GM18951 (cell line): ENCODE results near the gene PLCD1.
"Not testable (repeated sequence)": the region's sequence is repeated elsewhere in the genome, so short reads cannot be mapped to it uniquely, and the experiment has no call there.

Source experiments
- POLR2A ChIP-seq: IDR thresholded peaks from 4 replicates; pipeline ENCODE4 v1.6.1; 2011; ENCODE audit warnings: mild to moderate bottlenecking; ENCODE audit not compliant: insufficient read length, insufficient read depth; ENCODE audit errors: extremely low read depth
- in situ Hi-C: fragments of 300-500 bp; cut with MboI; formaldehyde crosslinking; loops from one replicate; pipeline ENCODE4 v1.12.0; 2022; ENCODE audit warnings: low sequenced_read_pairs, mixed read lengths, inconsistent platforms; ENCODE audit not compliant: unreplicated experiment

The PLCD1 gene

DNA sequence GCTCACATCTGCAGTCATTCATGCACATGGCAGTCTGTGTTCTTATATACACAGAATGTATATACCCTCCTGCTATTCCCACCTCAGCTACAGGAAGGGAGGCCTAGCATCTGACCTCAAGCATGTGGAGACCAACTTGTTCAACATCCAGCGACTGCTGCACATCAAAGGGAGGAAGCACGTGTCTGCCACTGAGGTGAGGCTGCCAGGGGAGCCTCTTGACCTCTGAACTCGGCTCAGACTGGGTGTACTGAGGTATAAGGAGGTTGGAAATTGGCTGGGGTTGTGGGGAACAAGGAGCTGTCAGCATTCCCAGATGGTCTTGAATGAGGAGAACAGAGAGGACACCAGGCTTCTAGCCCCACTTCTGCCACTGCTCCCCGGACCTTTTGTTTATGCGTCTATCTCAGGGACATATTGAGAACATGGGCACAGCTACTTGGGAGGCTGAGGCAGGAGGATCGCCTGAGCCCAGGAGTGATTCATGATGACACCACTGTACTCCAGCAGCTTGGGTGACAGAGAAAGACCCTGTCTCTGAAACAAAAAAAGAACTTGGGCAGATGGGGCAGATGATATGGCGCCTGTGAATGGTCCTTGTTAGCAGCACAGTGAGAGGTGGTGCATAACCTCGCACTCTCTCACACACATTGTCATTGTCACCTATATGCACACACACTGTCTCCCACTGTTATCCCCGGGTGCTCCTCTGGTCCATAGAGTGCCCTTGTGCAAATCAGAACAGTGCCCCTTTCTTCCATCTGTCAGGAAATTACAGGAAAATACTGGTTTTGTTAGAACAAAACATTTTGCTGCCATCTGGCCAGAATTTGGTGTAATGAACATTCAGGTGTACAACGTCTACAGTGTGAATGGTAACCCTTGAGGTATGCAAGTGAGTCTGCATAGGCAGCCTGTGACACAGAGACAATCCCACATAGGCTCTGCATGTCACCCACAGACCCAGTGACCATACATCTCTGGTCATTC is 33.5 kb downstream of the PLCD1 start:
- no peak for TF ChIP-seq POLR2A
- in situ Hi-C loops: no loop called here

DNA sequence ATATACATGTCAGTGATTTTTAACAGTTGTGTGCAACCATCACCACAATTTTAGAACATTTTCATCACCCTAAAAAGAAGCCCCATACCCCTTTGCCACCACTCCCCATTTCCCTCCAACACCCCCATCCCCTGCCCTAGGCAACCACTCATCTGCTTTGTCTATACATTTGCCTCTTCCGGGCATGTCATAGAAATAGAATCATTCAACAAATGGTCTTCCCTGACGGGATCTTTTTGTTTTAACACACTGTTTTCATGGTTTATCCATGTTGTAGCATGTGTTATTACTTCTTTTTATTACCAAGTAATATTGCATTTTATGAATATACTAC is 34.8 kb downstream of the PLCD1 start:
- in situ Hi-C loops: no loop called here
- no peak for TF ChIP-seq POLR2A

DNA sequence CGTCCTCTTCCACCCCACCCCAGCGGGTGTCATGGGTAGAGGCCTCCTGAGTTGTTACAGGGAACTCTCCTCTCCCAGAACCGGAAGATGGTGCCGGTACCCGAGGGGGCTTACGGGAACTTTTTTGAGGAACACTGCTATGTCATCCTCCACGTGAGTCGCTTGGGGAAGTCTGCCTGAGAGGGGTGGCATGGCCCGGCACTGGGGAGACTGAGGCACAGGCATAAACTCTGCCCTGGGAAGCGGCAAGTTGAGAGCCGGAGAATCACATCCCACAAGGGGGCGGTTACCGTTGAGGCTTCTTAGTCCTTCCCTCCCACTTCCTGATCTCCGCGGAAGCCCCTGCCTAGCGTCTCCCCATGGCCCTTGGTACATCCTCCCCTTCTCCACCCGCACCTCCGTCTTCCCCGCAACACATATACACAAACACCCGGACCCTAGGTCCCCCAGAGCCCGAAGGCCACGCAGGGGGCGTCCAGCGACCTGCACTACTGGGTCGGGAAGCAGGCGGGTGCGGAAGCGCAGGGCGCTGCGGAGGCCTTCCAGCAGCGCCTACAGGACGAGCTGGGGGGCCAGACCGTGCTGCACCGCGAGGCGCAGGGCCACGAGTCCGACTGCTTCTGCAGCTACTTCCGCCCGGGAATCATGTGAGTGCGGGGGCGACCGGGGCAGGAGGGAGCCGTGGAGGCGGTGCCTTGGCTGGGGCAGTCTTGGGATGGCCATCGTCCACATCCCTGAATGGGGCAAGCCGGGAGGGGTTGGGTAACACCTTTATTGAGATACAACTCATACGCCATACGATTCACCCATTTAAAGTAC is 35.4 kb downstream of the PLCD1 start:
- in situ Hi-C loops: no loop called here

DNA sequence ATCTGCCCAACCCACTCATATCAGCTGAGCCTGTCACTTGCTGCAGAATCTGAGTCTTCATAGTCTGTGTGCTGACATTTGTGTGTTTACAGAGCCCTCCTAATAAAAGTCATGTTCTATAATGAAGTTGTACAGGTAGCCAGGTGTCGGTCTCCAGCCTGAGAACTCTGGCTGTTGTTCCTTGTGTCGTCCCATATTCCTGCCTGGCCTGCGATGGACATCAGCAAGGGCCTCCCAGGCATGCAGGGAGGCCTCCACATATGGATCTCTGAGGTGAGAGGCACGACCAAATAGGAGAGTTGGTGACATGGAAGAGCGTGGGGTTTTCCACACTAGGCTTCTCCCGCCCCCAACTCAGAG is 36.0 kb downstream of the PLCD1 start:
- in situ Hi-C loops: no loop called here
- no peak for TF ChIP-seq POLR2A

More for the DNA sequence above, 35.4 kb downstream of the PLCD1 start:
- peak; percentile 85 for TF ChIP-seq POLR2A

DNA sequence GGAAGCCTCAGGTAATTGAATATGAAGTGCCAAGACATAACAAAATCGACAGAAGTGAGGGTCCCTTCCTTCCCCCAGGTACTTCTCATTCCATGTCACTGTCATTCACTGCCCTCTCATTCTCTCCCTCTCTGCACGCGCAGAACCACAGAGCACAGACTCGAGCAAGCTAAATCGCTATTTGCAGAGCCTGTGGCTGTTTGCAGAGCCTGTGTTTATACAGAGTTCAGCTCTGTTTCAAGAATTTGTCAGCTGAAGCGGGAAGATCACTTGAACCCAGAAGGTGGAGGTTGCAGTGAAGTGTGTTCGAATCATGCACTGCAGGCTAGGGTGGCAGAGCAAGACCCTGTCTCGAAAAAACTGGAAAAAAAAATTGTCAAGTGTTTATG is 36.4 kb downstream of the PLCD1 start:
- TF ChIP-seq POLR2A: no peak
- in situ Hi-C loops: no loop called here

DNA sequence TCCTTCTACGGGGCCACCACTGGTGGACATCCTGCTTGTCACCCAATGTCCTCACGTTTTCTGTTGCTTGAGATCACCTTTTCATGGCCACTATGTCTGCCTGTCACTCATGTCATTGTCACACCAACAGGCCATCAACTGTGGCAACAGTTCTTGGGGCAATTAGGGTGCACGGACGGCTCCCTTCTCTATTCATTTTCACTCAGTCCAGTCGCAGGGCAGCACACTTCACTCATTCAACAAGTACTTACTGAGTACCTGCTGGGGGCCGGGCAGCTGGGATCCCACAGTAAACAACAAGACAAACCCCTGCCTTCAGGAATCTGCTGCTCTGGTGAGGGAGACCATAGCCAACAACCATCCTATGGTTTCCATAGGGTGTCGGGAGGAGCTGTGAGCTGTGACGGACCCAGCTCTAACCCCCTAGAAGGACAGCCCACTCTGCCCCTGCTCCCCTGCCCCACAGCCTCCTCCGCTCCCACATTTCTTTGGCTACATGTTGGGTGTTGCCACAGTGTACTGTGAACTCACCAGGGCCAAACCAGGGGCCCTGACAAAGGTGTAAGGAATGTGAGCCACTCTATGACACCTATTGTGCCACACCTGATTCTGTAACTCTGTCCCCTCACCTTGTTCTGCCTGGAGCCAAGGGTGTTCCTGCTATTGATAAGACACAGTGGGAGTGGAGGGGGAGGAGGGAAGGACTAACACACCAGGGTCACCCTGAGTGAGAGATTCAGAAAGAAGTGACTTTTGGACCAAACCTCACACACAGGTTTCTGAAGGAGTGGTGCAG is 37.0 kb downstream of the PLCD1 start:
- TF ChIP-seq POLR2A: no peak

DNA sequence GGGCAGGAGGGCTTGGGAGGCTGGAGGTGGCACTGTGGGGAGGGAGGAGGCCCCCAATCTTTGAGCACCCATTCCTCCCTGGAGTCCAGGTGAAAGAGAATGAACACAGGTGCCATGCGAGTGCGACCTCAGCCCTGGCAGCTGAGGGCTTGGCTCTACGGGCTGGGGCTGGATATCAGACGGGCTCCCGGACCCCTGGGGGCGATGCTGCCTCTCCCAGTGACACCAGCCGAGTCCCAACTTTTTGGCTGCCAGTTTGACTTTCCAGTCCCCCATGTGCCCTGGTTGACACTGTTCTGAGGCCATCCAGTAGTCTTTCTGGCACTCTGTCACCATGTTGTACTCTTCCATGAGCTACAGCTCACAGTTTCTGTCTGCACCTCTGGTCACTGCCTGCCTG is 37.6 kb downstream of the PLCD1 start:
- in situ Hi-C loops: no loop called here
- no peak for TF ChIP-seq POLR2A

More for the DNA sequence above, 37.0 kb downstream of the PLCD1 start:
- in situ Hi-C loops: no loop called here

DNA sequence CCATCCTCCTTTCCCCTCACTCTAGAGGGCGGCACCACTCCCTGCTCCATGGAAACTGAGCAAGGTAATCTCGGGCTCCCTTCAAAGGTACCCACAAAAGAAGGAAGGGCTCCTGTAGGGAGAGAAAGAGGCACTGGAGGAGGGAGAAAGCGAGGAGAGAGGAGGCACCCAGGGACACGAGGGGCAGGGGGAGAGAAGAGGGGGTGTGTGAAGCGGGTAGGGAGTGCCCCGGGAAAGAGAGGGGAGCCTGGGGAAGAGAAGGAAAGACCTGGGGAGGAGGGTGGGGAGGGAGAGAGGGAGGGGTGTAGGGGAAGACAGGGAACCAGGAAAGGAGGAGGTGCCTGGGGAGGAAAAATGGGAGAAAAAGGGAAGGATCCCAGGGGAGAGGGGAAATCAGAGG is 38.3 kb downstream of the PLCD1 start:
- in situ Hi-C loops: no loop called here
- no peak for TF ChIP-seq POLR2A

DNA sequence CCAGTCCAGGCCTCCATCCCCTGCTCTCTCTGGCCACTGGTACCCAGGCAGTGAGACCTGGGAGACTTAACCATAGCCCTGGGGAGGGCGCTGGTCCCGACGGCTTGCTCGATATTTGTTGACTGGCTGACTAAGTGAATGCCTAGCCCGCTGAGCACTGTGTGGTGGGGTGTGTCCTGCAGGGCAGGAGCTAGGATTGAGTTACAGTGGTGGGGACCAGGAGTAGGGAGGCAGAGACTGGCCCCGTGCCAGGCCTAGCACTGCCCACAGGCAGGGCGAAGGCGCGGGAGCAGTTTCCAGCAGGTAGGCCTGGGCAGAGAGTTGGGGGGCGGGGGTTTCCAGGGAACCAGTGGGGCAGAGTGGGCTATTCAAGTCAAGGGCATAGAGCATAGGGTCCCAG is 38.9 kb downstream of the PLCD1 start, which contains the start of gene VILL:
Gene VILL, plus strand, starts transcription at position 260 of the 400 bp plus-strand sequence. CDS start 2,887 bp downstream, outside the sequence.
- TF ChIP-seq POLR2A: no peak
- in situ Hi-C loops: no loop called here

DNA sequence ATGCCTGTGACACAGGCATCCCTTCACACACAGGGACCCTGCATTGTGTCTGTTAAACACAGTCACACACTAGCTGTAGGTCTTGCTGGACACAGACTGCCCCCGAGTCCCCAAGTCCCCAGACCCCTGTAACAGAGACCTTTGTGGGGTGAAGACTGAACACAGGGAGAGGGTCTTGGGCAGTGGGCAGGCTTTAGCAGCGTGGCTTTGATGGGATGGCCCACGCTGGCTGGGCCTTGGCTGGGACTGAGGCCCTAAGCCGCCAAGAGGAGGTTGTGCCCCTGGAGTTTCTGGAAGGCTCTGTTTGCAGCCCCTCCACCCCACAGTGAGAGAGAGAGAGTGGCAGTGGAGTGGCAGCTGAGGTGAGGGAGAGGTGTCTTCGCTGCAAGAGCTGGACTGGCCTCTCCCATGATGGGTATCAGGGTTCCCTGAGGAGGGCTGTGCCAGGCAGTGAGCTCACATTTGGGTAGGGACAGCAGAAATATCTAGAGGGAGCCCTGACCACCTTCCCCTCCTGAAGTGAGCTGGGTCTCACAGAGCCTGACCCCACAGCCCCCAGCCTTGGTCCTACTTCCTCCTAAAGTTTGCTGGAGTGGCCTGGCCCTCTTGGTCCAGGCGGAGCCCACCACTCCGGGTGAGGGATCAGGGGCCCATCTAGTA is 39.5 kb downstream of the PLCD1 start:
- in situ Hi-C loops: no loop called here
- TF ChIP-seq POLR2A: no peak

DNA sequence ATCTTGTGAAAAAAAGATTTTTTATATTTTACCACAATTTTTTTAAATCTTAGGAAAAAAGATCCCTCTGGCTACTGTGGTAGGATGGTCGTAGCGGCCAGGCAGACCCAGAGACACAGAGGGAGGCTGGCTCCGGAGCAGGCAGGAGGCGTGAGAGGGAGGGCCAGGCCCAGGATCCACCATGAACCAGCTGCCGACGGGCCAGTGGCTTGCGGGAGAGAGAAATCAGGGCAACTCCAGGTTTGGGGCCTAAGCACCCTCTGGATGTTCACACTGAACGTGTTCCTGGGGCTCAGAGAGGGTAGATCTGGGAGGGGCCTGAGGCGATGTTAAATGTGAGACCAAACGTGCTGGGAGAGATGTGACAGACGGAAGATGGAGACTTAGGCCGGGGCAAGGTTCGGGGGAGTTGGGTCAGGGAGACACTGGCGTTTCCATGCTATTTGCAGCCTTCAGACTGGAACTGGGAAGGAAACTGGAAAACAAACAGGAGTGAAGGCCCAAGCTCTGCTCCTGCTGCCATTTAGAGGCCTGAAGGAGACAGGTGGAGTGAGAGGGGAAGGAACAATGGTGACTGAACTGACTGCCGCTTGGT is 40.4 kb downstream of the PLCD1 start:
- in situ Hi-C loops: no loop called here
- TF ChIP-seq POLR2A: no peak

DNA sequence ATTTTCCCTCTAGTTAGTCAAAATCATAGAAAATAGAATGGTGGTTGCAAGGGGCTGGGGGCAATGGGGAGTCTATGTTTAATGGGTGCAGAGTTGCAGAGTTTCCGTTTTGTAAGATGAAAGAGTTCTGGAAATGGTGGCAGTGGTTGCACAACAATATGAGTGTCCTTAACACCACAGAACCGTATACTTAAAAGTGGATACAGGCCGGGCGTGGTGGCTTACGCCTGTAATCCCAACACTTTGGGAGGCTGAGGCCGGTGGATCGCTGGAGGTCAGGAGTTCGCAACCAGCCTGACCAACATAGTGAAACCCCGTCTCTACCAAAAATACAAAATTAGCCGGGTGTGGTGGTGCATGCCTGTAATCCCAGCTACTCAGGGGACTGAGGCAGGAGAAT is 41.1 kb downstream of the PLCD1 start:
- in situ Hi-C loops: not testable (repeated sequence)

DNA sequence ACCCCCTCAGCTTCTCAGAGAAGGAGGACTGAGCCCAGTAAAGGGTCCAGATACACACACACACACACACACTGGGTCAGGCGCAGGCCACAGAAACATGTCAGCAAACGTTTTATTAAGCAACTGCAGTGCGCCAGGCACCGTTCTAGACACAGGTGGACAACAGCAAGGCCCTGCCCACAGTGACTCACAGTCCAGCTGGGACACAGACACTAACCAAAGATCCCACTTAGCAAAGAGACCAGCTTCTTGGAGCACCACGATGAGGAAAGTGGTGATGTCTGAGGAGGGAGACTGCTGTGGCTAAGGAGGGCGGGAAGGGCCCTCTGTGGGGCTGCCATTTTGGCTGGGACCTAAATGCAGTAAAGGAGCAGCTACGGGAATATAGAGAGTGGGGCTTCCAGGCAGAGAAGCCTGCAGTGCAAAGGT is 41.7 kb downstream of the PLCD1 start:
- TF ChIP-seq POLR2A: no peak
- in situ Hi-C loops: no loop called here

DNA sequence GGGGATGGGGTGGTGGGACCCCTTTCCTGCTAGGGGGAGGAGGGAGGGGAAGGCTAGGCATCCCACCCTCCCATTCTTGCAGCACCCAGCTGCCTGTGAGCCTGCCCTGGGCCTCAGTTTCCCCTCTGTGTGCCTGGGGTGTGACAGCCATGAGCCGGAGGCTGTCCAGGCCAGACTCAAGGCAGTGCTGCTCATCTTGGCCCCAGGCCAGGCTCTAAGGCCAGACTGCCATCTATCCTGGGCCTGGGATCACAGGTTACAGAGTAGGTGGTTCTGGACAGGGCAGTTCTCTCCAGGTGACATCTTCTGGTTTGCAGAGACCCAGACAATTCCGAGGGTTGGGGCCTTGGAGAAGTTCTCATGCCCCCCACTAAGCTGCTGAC is 42.1 kb downstream of the PLCD1 start:
- no peak for TF ChIP-seq POLR2A
- in situ Hi-C loops: no loop called here
